Nephron (organoid): ENCODE measurements around the gene PSMA6.

Experiments
- H3K27ac Mint-ChIP-seq, 3 experiments: 2 replicates each; pipeline ENCODE4 v1.8.0; 2020; ENCODE audit warnings: mixed read lengths in 3 of 3, mild to moderate bottlenecking in 2 of 3, moderate library complexity in 1 of 3
- H3K27me3 Mint-ChIP-seq: 2 replicates; pipeline ENCODE4 v1.8.0; 2021; ENCODE audit warnings: low read depth, mild to moderate bottlenecking, moderate library complexity, mixed read lengths
- H3K36me3 Mint-ChIP-seq: 2 replicates; pipeline ENCODE4 v1.8.0; 2020; ENCODE audit warnings: low read depth, mixed read lengths
- H3K4me1 Mint-ChIP-seq: 2 replicates; pipeline ENCODE4 v1.8.0; 2020; ENCODE audit warnings: mixed read lengths
- H3K4me3 Mint-ChIP-seq, 3 experiments: 2 replicates each; pipeline ENCODE4 v1.8.0; 2020; ENCODE audit warnings: mild to moderate bottlenecking in 3 of 3, mixed read lengths in 3 of 3, moderate library complexity in 2 of 3
- H3K9me3 Mint-ChIP-seq: 2 replicates; pipeline ENCODE4 v1.8.0; 2020; ENCODE audit warnings: mixed read lengths
- TF ChIP-seq, protein P1 (sequence below), 3 experiments: fragments of 200-600 bp; sonication (generic); IDR thresholded peaks; one replicate each; pipeline ENCODE4 v1.5.0; 2021; ENCODE audit warnings: antibody characterized with exemption in 3 of 3; ENCODE audit not compliant: unreplicated experiment in 3 of 3

The PSMA6 gene

DNA sequence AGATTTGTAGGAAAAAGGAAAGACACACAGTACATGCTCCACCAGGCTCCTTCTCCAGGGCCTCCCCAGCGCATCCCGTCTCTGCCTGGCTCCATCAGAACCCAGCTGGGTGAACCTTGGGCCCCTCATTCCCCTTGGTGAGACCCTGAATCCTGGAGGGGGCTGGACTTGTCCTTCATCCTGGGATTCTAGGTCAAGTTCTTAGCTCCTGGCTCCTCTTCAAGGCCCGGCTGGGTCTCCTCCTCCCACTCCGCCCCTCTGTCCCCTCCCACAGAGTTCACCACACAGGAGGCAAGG lies 49.2 kb downstream of the PSMA6 start:
- Mint-ChIP-seq H3K36me3 (no peaks in the 10 kb centered on the region), H3K4me3 (peak overlapping the region in 1 of 3 experiments; percentile 56), H3K9me3 (no peaks in the 10 kb centered on the region), H3K4me1 (peaks cover 30% of the 10 kb centered on the region), H3K27me3 (no peaks in the 10 kb centered on the region), H3K27ac (peak overlapping the region; percentile 89 to 96 (median 90))
- TF ChIP-seq, protein P1, sequence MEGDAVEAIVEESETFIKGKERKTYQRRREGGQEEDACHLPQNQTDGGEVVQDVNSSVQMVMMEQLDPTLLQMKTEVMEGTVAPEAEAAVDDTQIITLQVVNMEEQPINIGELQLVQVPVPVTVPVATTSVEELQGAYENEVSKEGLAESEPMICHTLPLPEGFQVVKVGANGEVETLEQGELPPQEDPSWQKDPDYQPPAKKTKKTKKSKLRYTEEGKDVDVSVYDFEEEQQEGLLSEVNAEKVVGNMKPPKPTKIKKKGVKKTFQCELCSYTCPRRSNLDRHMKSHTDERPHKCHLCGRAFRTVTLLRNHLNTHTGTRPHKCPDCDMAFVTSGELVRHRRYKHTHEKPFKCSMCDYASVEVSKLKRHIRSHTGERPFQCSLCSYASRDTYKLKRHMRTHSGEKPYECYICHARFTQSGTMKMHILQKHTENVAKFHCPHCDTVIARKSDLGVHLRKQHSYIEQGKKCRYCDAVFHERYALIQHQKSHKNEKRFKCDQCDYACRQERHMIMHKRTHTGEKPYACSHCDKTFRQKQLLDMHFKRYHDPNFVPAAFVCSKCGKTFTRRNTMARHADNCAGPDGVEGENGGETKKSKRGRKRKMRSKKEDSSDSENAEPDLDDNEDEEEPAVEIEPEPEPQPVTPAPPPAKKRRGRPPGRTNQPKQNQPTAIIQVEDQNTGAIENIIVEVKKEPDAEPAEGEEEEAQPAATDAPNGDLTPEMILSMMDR (IDR thresholded peaks at IDR 0.05; ENCODE audit: unreplicated experiment in 3 of 3), result no peak

GRCh38 chr14:35341751-35342488 lies 49.7 kb downstream of the PSMA6 start:
- H3K4me3 Mint-ChIP-seq, result no peak overlapping the region
- H3K27me3 Mint-ChIP-seq, result no peaks in the 10 kb centered on the region
- TF ChIP-seq, protein P1 (IDR thresholded peaks at IDR 0.05; ENCODE audit: unreplicated experiment in 3 of 3), result no peak
- peak overlapping the region; percentile 89 to 96 (median 90) for H3K27ac Mint-ChIP-seq
- H3K9me3 Mint-ChIP-seq, result no peaks in the 10 kb centered on the region
- H3K36me3 Mint-ChIP-seq, result no peaks in the 10 kb centered on the region
- peaks cover 25% of the 10 kb centered on the region for H3K4me1 Mint-ChIP-seq

- Mint-ChIP-seq H3K9me3 (no peaks in the 10 kb centered on the region), H3K36me3 (no peaks in the 10 kb centered on the region), H3K4me1 (peaks cover 23% of the 10 kb centered on the region), H3K27me3 (no peaks in the 10 kb centered on the region), H3K27ac (peak overlapping the region; percentile 67 to 96 (median 73)), H3K4me3 (no peak overlapping the region)
- TF ChIP-seq, protein P1 (IDR thresholded peaks at IDR 0.05; ENCODE audit: unreplicated experiment in 3 of 3), result no peak
Measured at GRCh38 chr14:35342489-35343010, 50.4 kb downstream of the PSMA6 start.

DNA sequence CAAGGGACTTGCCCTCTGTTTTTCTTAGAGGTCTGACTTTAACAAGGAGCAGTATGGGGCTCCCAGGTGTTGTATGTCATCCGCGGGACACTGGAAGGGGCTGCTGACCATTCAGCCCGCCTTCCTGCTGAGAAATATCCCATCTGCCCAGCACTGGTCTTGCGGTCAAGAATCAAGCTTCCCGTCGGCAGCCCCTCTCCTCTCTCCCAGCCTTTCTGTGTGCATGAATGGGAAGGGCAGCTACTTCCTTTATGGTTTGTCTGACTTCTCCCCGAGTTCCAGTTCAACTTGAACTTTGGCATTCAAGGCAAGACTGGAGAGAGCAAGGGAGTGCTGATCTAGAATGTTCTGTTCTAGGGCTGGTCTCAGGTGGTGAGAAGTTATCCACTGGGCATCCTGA lies 51.5 kb downstream of the PSMA6 start:
- Mint-ChIP-seq H3K27ac (peak overlapping the region; percentile 67 to 78 (median 73)), H3K4me3 (no peak overlapping the region), H3K36me3 (no peaks in the 10 kb centered on the region), H3K4me1 (peaks cover 31% of the 10 kb centered on the region), H3K27me3 (no peaks in the 10 kb centered on the region), H3K9me3 (no peaks in the 10 kb centered on the region)
- TF ChIP-seq, protein P1 (IDR thresholded peaks at IDR 0.05; ENCODE audit: unreplicated experiment in 3 of 3), result no peak

DNA sequence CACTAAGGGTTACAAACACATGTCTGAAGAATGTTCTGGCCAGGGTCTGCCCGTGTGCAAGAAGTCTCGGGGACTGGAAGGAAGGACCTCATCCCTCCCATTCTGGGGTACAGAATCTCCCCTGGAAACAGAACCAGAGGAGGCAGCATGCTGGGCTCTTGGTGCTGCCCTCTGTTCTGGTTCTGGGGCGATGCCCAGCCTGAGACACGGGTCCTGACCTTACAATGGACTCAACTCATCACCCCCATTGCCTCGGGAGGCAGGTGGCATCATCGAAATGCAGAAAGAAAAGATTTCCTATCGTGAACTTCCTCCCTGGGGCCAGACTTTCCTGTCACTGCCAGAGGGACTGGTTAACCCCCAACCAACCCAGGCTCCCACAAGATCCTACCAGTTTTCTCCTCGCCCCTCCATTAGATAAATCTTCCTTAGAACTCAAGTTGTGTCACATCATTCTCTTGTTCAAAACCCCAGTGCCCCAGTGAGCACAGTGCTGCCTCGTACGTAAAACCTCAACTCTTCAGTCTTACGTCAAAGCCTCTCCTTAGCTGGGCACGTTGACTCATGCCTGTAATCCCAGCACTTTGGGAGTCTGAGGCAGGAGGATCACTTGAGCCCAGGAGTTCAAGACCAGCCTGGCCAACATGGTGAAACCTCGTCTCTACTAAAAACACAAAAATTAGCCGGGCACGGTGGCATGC lies 52.1 kb downstream of the PSMA6 start:
- Mint-ChIP-seq H3K9me3 (no peaks in the 10 kb centered on the region), H3K27me3 (no peaks in the 10 kb centered on the region), H3K27ac (peak overlapping the region; percentile 67 to 84 (median 73)), H3K36me3 (no peaks in the 10 kb centered on the region), H3K4me3 (peak overlapping the region in 1 of 3 experiments; percentile 36), H3K4me1 (peaks cover 29% of the 10 kb centered on the region)
- TF ChIP-seq, protein P1 (IDR thresholded peaks at IDR 0.05; ENCODE audit: unreplicated experiment in 3 of 3), result no peak
